Cardiac ventricle fibroblast (primary cell): ENCODE data around the gene ACSS2. TPM values are rescaled to one million over a fixed set of nuclear protein-coding genes. Genes with fewer than 3 reads are reported as not detected.

ENCODE experiments used
- total RNA-seq: library from RNA; depleted of rRNA; stranded (reverse); fragments of >200 nt; gene quantifications from 2 replicates; pipeline ENCODE4 v1.2.3, GENCODE V29; 2015

Gene ACSS2
- total RNA-seq = 38.8 and 46.5 TPM in 2 replicates

GRCh38 chr20:34876406-34877282 is at the start of gene ACSS2:
ACSS2 (plus strand) TSS chr20:34876612; CDS start chr20:34876646, 34 bp downstream.

GRCh38 chr20:34872622-34873224 is 3.7 kb upstream of the ACSS2 start, which contains the start of gene GGT7:
GGT7 (minus strand) TSS chr20:34872856; CDS start chr20:34872815, 41 bp downstream.

GRCh38 chr20:34955231-34956040 is 79.0 kb downstream of the ACSS2 start, which contains the start of the genes GSS and MYH7B:
GSS (minus strand) TSS chr20:34955806; CDS start chr20:34951852, 3,954 bp downstream.
MYH7B (plus strand) TSS chr20:34955868; CDS start chr20:34978006, 22,138 bp downstream.

Other genes with a start within 250 kb of the ACSS2 start
- 10.3 and 12.6 TPM in 2 replicates for gene PIGU, start 199.5 kb upstream of the ACSS2 start, total RNA-seq
- 7.2 and 7.8 TPM in 2 replicates for gene TP53INP2, start 172.3 kb upstream of the ACSS2 start, total RNA-seq
- 13.0 and 15.9 TPM in 2 replicates for gene NCOA6, start 51.0 kb upstream of the ACSS2 start, total RNA-seq
- 19.7 and 21.8 TPM in 2 replicates for gene GGT7, start 3.8 kb upstream of the ACSS2 start, total RNA-seq
- 38.3 and 38.8 TPM in 2 replicates for gene GSS, start 79.2 kb downstream of the ACSS2 start, total RNA-seq
- not detected in 2 replicates for gene MYH7B, start 79.3 kb downstream of the ACSS2 start, total RNA-seq
- gene TRPC4AP, start 216.2 kb downstream of the ACSS2 start, total RNA-seq = 81.1 and 81.9 TPM in 2 replicates